ENCODE data around the gene INPP5D. TPM values are rescaled to one million over a fixed set of nuclear protein-coding genes. Genes with fewer than 3 reads are reported as not detected.

INPP5D gene
- total RNA-seq, 1 experiment from 2014 or later, result 0.74 TPM

- TF ChIP-seq EZH2 (IDR thresholded peaks at IDR 0.05; ENCODE audit: low read depth), result no peak
- TF ChIP-seq CTCF (conservative IDR thresholded peaks at IDR 0.05), result no peak
- peaks cover 44% of the 10 kb centered on the region for H3K4me1 ChIP-seq (replicated peaks; ENCODE audit: insufficient read depth)
- intact Hi-C loops (cut with micrococcal nuclease; ENCODE audit: unreplicated experiment), result no loop called here
- H3F3A ChIP-seq (ENCODE audit: insufficient read depth, low read depth), result peaks cover 30% of the 10 kb centered on the region; the same call in 1 of the 2 replicates
- H3K4me2 ChIP-seq, result peak overlapping the region; percentile 12; the same call in 1 of the 2 replicates
- no peaks in the 10 kb centered on the region for H4K20me1 ChIP-seq (ENCODE audit: insufficient read depth)
- no peaks in the 10 kb centered on the region for H3K27me3 ChIP-seq (ENCODE audit: insufficient read depth, low read depth)
- H3K9me3 ChIP-seq (ENCODE audit: insufficient read depth, low read depth), result no peaks in the 10 kb centered on the region
- POLR2A ChIA-PET (ENCODE audit: unreplicated experiment), result interaction anchor here (0.7 kb wide), 1 partner anchor 98 kb away, joined by 3 read pairs; no protein-coding TSS in a partner anchor
- no peak overlapping the region for H2AFZ ChIP-seq
- no peaks in the 10 kb centered on the region for H3K36me3 ChIP-seq (ENCODE audit: low read depth)
- DNase-seq, result no peak
- CTCF ChIA-PET, result no interaction called here
- no peak overlapping the region for H3K27ac ChIP-seq
- no peaks in the 10 kb centered on the region for H3K9me2 ChIP-seq (ENCODE audit: insufficient read depth)
- H3K79me2 ChIP-seq (ENCODE audit: low read depth), result no peaks in the 10 kb centered on the region
- BruUV-seq (replicated peaks), result no TSS peak
- H3K4me3 ChIP-seq, result no peak overlapping the region
These were observed 59.0 kb downstream of the INPP5D start for GRCh38 chr2:233119123-233119522.

- peaks cover 30% of the 10 kb centered on the region; the same call in 1 of the 2 replicates for H3F3A ChIP-seq (ENCODE audit: insufficient read depth, low read depth)
- H3K4me1 ChIP-seq (replicated peaks; ENCODE audit: insufficient read depth), result peaks cover 48% of the 10 kb centered on the region
- H3K27ac ChIP-seq, result no peak overlapping the region
- peak overlapping the region; percentile 12; the same call in 1 of the 2 replicates for H3K4me2 ChIP-seq
- POLR2A ChIA-PET (ENCODE audit: unreplicated experiment), result no interaction called here
- no peaks in the 10 kb centered on the region for H3K36me3 ChIP-seq (ENCODE audit: low read depth)
- H4K20me1 ChIP-seq (ENCODE audit: insufficient read depth), result no peaks in the 10 kb centered on the region
- no peaks in the 10 kb centered on the region for H3K9me2 ChIP-seq (ENCODE audit: insufficient read depth)
- H3K27me3 ChIP-seq (ENCODE audit: insufficient read depth, low read depth), result no peaks in the 10 kb centered on the region
- BruUV-seq (replicated peaks), result no TSS peak
- intact Hi-C loops (cut with micrococcal nuclease; ENCODE audit: unreplicated experiment), result loop anchor here (2.0 kb wide), 1 partner anchor 127 kb away; no protein-coding TSS in a partner anchor
- H3K4me3 ChIP-seq, result no peak overlapping the region
- CTCF ChIA-PET, result no interaction called here
- TF ChIP-seq EZH2 (IDR thresholded peaks at IDR 0.05; ENCODE audit: low read depth) (no peak), CTCF (conservative IDR thresholded peaks at IDR 0.05) (no peak)
- H2AFZ ChIP-seq, result no peak overlapping the region
- DNase-seq, result no peak
- H3K9me3 ChIP-seq (ENCODE audit: insufficient read depth, low read depth), result no peaks in the 10 kb centered on the region
- H3K79me2 ChIP-seq (ENCODE audit: low read depth), result no peaks in the 10 kb centered on the region
These were observed 59.7 kb downstream of the INPP5D start for GRCh38 chr2:233119806-233120205.

GRCh38 chr2:233120459-233120858, 60.3 kb downstream of the INPP5D start:
- Histone ChIP-seq H3K4me2 (peak overlapping the region; percentile 43), H3K4me3 (no peak overlapping the region), H4K20me1 (ENCODE audit: insufficient read depth) (no peaks in the 10 kb centered on the region), H3K4me1 (replicated peaks; ENCODE audit: insufficient read depth) (peaks cover 48% of the 10 kb centered on the region), H3K27me3 (ENCODE audit: insufficient read depth, low read depth) (no peaks in the 10 kb centered on the region), H3K9me3 (ENCODE audit: insufficient read depth, low read depth) (no peaks in the 10 kb centered on the region), H3F3A (ENCODE audit: insufficient read depth, low read depth) (peaks cover 30% of the 10 kb centered on the region; the same call in 1 of the 2 replicates), H2AFZ (no peak overlapping the region), H3K79me2 (ENCODE audit: low read depth) (no peaks in the 10 kb centered on the region), H3K36me3 (ENCODE audit: low read depth) (no peaks in the 10 kb centered on the region), H3K9me2 (ENCODE audit: insufficient read depth) (no peaks in the 10 kb centered on the region), H3K27ac (no peak overlapping the region)
- intact Hi-C loops (cut with micrococcal nuclease; ENCODE audit: unreplicated experiment), result loop anchor here (2.0 kb wide), 1 partner anchor 126 kb away; no protein-coding TSS in a partner anchor
- POLR2A ChIA-PET (ENCODE audit: unreplicated experiment), result no interaction called here
- CTCF ChIA-PET, result interaction anchor here (0.6 kb wide), 1 partner anchor 427 kb away, joined by 3 read pairs; no protein-coding TSS in a partner anchor
- TF ChIP-seq CTCF (conservative IDR thresholded peaks at IDR 0.05) (no peak), EZH2 (IDR thresholded peaks at IDR 0.05; ENCODE audit: low read depth) (no peak)
- DNase-seq, result peak; percentile 57 to 71
- BruUV-seq (replicated peaks), result no TSS peak

Measured in PC-9 (cell line).